GM19240 (cell line): ENCODE results near the gene ADI1.

ENCODE experiments used
- DNase-seq: peaks from one replicate; pipeline ENCODE4 v3.0.0; 2011; ENCODE audit warnings: low spot score; ENCODE audit not compliant: insufficient read length

Gene ADI1

DNA sequence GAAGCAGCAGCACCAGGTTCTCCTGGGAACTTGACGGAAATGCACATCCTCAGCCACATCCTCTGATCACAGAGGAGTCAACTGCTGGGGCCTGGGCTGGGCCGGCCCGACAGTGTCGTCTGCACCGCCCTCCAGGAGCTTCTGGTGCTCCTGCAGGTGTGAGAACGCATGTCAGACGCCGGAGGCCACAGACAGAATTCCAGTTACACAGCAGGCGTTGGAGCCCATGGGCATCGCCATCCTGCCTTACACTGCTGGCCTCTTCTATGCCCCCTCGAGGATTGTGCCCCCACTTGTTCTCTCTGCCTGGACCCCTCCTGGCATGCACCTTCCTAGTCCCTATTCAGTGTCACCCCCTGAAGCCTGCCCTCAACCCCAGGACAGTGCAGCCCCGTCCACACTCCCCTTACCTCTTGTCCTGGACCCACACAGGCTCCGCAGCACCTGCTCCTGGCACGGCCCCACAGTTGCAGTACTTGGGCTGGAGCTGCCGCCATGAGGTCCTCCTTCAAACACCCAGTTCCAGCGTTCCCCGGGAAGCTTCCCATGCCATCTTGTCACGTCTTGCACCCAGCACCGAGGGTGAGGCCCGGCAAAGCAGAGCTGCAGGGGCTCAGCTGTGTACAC lies 37.5 kb downstream of the ADI1 start:
- no peak for DNase-seq

DNA sequence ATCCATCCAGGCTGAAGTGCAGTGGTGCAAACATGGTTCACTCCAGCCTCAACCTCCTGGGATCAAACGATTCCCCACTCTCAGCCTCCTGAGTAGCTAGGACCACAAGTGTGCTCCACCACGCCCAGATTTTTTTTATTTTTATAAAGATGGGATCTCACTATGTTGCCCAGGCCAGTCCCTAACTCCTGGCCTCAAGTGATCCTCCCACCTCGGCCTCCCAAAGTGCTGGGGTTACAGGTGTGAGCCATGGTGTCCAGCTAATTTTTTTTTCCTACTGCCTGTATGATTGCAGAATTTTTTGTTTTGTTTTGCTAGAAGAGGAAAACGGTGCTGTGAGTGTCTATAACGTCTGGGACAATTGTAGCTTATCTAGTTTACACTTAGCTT lies 38.3 kb downstream of the ADI1 start:
- DNase-seq: no peak

DNA sequence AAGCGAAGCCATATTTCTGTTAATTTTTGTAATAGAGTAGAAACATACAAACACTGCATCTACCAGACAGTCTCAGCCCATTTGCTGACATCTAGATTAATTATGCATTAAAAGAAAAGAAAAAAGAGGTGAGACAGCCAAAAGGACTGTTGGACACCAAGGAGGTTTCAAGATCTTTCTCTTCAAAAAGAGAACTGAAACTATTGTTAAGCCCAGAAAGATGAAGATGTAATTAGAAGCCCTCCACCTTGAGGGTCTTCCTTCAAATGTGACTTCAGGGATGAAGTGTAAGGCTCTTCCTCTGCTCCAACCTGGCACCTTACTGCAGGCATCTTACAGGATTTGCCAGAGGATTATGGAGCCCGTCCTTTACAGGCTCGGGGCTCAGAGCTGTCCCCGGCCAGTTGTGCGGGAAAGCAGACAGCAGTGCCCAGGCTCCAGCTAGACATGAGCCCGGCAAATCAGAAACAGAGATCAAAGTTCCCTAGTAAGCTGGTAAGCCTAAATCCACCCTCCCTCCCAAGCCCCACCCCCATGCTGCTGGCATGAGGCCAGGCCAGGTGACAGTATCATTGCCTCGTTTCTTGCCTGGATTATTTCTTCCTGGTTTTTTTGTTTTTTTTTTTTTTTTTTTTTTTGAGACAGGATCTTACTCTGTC lies 38.9 kb downstream of the ADI1 start:
- DNase-seq: no peak

DNA sequence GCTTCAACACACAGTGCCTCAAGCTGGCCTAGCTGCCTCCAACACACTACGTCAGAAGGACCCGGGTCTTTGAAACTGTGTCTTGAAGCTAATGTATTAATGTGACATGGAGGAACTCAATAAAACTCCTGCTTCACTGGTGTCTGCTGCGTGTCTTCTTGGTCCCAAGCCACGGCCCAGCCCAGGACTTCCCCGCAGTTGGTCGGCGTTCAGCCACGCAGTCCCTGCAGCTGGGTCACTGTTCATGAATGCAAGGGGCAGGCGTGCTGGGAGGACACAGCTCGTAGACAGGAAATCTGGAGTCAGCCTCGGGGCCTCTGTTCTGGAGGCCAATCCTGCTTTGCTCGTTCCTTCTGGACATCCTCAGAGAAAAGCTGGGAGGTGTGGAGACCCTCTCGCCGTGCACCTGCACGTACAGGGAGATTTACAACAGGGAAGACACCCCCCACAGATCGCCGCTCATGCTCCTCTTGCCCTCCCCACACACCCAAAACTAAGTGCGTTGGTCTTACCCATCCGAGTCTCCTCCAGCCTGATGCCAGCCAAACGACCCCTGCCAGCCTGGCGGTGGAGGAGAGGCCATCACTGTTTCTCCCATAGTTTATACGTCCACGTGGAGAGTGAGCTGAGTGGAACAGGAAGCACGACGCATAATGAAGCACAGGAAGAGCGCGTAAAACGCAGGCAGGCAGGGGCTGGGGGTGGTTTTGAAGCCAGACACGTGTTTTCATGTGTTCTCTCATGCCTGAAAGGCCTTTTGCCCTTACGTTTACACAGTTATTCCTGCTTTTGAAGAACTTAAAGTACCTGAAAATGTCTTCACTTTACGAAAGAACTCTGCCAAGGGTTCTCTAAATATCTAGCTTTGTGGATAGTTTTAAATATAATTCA lies 39.7 kb downstream of the ADI1 start:
- no peak for DNase-seq

DNA sequence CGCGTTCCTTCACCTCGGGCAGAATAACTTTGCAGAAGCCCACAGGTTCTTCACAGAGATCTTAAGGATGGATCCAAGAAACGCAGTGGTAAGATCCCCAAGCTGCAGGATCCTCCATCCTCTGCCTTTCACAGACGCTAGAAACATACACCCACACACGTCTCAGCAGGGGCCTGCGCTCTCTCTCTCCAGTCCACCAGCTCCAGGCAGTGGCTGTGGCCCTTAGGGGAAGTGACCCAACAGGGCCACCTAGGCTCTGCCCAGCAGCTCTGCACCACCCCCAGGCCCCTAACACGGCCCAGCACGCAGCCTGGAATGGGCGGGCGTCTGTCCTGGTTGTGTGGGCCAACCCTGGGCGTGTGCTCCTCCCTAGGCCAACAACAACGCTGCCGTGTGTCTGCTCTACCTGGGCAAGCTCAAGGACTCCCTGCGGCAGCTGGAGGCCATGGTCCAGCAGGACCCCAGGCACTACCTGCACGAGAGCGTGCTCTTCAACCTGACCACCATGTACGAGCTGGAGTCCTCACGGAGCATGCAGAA lies 40.4 kb downstream of the ADI1 start:
- DNase-seq: no peak

DNA sequence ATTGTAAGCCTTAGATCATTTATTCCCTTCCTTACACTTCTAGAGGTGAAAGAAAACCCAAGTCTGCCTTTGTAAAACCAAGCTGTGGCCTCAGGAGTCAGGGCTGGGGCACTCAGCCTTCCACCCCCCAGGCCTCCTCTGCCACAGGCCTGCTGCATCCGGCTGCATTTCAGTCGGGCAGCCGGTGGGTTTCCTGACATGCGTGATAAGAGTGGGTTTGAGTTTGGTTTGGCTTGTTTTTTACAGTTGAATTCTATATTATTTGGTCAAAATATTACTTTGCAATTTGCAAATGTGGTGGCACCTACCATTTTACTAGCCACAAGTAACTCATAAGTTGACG lies 42.4 kb downstream of the ADI1 start:
- DNase-seq: no peak

DNA sequence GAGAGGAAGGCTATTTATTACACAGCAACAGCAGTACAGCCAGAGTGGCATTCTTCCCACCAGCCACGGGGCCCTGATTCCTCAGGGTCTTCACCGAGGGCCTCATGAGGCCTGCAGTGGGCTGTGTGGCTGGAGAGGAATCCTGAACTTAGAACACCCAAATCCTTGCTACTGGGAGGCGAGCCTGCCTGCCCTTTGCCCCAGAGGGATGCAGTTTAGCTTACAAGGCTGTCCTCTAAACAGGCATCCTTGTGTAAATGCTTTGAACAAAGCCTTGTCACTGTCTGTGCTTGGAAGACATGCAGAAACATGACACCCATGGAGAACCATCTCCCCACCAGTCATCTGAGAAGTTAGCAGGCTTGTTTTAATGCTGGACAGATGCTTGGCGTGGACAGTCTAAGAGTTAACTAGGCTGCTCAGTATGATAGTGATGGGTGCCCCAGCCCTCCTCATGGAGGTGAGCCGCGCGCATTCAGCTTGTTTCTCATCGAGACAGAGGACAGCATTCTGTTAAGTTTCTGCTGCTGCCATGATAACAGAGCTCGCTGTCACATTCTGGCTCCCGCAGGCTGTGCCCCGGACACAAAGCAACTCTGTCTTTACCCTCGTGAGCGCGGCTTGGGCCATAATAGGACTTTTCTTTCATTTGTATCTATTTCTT lies 42.9 kb downstream of the ADI1 start:
- DNase-seq: no peak

DNA sequence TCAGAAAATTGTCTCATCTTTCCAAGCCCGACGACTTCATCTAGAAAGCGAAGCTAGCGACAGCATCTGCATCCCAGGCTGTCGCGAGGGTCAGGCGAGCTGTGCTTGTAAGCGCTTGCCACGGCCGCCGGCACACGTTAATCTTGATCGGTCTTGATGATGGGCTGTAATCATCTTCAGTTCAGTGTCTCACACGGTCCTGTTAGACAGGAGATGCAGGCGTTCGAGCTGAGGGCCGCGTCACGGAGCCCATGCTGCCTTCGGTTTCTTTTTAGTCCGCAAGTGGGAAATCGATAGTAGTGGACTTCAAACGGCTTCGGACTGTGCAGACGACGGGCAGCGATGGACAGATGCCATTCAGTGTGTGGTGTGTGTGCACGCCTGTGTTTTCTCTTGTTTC lies 43.6 kb downstream of the ADI1 start:
- DNase-seq: no peak

DNA sequence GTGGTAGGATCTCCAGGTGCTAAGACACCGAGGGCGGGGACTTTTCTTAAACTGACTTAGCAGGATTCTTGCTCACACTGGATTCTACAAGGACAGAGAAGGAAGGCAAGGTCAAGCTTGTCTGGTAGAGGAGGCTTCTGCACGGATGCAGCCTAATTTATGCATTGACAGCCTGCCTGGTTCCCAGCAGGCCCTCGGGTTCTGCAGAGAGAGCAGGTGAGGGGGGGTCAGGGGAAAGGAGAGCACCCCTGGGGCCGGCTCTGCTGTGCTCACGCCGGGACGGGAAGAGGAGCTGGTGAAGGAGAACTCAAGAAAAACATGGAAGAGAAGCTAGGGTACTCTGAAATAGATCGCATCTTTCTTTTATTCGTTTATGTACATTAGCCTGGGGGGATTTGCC lies 46.4 kb downstream of the ADI1 start:
- DNase-seq: no peak

DNA sequence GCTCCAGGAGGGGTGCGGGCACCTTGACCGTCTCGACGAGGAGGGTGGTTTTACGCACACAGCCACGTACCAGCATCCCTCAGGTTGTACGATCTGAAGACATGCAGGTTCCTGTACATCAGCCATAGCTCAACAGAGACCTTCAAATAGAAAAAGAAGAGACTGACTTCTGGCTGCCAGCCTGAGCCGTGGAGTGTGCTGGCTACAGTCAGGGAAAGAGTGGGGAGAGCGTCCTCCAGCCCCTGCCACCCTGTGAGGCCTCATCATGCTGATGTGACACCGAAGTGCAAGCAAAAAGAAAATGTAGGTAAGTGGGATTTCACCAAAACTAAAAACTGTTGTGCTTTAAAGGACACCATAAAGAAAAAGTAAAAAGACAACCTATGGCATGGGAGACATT lies 47.0 kb downstream of the ADI1 start:
- DNase-seq: no peak

DNA sequence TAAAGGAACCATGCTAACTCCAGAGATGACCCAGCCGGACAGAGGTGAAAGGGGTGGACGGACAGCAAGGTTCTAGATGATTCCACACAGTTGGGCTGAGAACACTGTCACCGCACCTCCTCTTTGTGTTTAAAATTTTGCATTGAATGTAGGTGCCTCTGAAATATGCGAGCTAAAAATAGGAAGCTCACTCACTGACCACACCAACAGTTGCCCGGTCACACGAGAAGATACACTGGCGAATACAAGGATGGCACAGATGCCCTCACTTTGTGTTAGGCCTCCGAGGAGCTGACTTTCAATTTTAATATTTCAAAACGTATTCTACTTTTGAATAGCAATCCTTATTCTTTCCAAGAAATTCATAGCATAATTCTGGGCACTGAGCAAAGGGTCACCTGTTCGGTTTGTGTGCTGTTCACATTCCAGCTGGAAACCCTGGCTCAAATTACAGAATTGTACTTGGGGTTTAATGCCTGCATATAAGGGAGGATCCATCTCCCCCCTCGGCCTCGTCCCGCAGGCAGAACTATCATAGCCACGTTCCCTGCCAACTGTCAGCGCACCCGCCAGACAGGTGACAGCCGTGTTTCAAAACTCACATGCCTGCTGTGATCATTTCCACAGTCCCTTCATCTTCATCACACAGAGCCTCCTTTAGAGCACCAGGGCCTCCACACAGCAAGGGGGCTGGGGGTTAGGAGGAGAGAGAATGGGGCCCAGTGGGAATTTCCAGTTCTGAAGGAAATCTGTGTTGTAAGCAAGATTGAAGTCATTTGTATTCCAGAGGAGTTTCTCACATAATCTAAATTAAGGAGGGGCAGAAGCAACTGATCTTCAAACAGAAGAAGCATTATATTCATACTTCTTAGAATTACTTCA lies 48.2 kb downstream of the ADI1 start:
- DNase-seq: no peak

DNA sequence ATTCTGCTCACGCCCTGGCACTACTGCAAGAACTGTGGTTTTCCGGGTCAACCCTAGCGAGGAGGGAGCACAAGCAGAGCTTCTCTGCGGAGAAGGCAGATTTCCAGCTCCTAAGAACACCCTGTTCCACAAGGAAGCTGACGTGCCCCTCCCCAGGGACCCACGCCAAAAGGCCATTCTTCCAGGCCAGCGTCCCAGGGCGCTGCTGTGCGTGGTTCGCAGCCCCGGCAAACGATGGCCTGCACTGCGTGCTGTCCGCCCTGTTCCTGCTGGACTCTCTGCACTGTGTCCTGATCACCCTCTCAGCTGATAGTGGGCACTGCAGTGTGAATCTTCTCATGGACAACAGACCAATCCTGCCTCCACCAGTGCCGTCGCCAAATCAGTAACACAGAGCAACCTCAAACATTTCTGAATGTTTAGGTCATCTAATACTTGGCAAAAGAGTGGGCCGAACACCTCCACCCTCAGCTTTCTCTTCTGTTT lies 49.1 kb downstream of the ADI1 start:
- no peak for DNase-seq

DNA sequence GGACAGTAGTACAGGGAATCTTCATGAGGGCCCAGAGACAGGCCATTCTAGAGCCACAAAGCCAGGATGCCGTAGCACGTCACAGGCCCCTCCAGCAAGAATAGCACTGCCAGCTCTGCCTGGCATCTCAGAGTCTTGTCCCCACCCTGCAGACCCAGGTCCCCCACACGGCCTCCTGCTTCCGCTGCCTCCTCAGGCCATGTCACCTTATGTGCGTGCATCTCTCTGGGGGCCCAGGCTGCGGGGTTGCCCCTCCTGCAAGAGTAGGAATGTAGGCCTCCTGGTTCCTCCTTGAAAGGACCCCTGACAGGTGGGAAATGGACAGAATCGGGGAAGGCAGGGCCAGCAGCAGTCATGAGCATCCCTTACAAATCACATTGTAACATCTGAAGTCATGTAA lies 49.8 kb downstream of the ADI1 start:
- DNase-seq: no peak

DNA sequence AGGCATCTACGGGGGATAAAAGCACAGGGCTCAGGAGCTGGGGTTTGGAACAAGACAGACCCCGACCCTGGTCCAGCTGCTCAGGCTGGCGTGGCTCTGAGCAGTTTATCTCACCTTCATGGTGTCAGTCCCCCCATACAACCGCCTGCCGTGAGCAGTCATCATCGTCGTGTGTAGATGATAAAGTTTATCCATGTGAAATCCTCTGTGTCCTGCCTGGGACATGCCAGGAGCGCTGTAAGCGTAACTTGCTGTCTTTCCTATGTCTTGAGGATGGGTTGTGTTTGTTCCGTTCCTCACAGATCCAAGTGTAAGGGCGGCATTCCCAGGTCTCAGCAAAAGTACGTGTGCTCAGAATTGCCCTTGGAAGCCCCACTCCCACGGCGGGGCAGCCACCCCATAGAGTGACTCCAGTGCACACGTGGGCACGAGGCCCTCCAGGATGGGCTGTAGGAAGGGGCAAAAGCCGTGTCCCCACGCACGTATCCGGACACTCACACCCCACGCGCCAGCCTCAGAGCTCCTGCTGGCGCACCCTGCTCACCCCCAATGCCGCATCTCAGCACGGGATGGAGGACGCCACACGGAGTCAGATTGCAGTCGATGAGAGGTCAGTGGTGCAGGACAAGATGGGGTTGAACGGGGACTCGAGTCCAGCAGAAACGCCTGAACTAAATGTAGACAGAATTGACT lies 50.9 kb downstream of the ADI1 start:
- no peak for DNase-seq

DNA sequence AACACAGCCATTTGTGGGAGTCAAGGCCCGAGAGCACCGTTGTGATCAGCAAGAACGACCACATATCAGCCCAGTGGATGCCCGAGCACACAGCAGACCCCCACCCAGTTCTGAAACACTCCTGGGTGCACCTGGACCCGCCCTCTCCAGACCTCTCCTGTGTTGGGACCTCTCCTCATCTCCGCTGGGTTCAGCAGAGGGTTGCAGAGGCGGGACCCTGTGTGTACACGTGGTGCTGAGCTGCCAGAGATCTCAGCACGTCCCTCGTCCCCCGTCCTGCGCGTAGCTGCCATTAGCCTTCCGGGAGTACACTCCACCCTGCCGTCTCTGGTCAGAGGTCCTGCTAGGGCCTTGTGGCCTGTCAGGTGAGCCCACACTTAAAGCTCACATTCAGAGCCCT lies 51.7 kb downstream of the ADI1 start:
- no peak for DNase-seq

DNA sequence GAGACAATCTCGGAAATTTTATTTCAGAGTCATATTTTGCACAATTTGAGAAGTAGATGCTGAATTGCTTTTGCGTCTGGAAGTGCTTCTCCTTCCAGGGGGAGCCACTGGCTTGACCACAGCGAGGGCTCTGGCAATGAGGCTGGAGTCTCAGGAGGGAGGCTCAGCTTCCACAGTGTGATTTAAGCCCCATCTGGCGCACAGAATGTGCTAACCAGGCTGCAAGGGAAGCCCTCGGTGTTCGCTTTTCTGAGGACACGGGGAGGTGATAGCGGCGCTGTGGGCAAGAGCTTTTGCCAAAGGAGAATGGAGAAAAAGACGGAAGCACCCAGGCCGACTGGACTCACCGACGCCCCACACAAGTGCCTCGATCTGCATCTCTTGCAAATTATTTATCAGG lies 52.4 kb downstream of the ADI1 start:
- no peak for DNase-seq

DNA sequence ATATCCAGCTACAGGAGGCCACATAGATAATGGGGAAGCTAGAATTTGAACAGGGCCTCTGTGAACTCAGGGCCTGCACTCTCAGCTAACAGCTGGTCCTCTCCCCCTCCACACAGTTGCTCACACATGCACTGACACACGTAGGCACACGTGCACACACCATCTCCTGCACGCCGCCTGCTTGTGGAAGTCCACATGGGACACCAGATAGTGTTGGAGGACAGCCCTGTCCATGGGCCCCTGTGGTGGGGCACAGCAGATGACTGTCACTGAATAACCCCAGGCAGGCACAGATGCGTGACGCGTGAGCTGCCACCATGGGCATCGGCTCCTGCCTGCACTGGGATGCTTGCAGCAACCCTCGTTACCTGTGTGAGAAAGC lies 52.9 kb downstream of the ADI1 start:
- no peak for DNase-seq

DNA sequence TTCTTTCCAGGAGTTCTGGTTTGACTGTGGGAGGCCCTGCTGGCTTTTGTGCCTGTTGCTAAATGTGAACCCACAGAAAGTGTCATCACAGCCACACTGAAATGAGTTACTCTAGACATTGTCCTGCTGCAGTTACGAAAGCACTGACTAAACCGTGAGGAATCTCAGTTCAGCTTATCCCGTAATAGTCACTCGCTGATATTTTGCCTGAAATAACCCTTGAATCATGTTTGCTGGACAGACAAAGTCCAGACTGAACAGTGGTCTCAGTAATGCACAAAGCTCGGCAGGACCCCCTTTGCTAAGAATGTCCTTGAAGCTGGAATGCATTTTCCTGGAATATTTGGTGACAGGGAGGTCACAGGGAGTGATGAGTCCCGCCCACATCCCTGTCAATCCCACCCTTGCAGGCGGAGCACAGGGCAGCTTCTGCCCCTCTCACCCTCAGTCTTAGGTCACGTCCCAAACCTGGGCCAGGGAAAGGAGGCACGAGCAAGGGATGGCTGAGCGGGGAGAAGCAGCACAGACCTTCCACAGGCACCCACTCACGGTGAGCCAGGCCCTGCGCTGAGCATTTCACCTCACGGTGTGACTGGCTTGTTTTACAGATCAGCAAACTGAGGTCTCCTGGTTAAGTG lies 53.4 kb downstream of the ADI1 start:
- DNase-seq: no peak

DNA sequence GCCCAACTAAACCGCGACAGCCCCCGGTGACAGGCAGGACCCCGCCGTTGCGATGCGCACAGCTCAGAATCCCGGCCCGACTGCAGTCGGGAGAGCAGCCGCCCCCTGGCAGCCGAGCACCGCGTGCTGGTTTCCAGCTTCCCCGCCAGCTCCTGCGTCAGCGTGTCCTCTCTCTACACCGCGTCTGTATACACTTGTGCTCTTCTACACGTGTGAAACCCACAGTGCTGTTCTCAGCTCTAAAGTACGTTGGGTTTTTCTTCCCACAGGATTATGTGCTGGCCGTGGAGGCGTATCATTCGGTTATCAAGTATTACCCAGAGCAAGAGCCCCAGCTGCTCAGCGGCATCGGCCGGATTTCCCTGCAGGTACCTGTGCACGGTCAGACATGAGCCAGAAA lies 54.0 kb downstream of the ADI1 start:
- no peak for DNase-seq
